ENCODE data around the gene DOCK8.

DNA sequence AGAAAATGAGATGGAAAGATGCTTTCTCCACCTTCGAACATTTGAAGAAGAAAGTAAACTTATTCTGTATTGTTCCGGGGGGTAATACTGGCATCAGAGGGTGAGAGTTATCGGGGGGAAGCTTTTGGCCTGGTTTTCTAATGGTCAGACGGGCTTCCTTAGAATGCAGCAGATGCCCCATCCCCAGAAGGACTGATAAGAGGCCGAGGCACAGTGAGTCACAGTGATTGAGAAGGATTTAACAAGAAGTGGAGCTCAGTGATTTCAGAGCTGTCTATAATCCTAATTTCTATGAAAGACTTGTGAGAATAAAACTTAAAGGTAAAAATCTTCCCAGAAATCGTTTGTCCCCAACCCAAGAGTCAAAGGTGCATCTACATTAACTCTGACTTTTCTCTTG is 123.9 kb downstream of the DOCK8 start:
- TF ChIP-seq FOS (IDR thresholded peaks at IDR 0.05; ENCODE audit: low read depth, low read length), result no peak
- TF ChIP-seq RAD21 (IDR thresholded peaks at IDR 0.05; ENCODE audit: low read length), result no peak
- TF ChIP-seq POLR2A (IDR thresholded peaks at IDR 0.05; ENCODE audit: low read depth, low read length), result no peak
- TF ChIP-seq, protein P1, sequence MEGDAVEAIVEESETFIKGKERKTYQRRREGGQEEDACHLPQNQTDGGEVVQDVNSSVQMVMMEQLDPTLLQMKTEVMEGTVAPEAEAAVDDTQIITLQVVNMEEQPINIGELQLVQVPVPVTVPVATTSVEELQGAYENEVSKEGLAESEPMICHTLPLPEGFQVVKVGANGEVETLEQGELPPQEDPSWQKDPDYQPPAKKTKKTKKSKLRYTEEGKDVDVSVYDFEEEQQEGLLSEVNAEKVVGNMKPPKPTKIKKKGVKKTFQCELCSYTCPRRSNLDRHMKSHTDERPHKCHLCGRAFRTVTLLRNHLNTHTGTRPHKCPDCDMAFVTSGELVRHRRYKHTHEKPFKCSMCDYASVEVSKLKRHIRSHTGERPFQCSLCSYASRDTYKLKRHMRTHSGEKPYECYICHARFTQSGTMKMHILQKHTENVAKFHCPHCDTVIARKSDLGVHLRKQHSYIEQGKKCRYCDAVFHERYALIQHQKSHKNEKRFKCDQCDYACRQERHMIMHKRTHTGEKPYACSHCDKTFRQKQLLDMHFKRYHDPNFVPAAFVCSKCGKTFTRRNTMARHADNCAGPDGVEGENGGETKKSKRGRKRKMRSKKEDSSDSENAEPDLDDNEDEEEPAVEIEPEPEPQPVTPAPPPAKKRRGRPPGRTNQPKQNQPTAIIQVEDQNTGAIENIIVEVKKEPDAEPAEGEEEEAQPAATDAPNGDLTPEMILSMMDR (conservative IDR thresholded peaks at IDR 0.05; ENCODE audit: low read depth, low read length), result no peak
